Measurements from ENCODE around the gene SENP8.

SENP8 gene

GRCh38 chr15:72155635-72156616 lies 37.7 kb downstream of the SENP8 start:
- H3K36me3 Mint-ChIP-seq, result no peaks in the 10 kb centered on the region
- H3K4me1 Mint-ChIP-seq, result peaks cover 9% of the 10 kb centered on the region
- H3K9me3 Mint-ChIP-seq, result no peaks in the 10 kb centered on the region
- peak overlapping the region; percentile 65 for H3K4me3 Mint-ChIP-seq
- peak; percentile 89 for DNase-seq
- peaks cover 12% of the 10 kb centered on the region for H3K27me3 Mint-ChIP-seq
- CTCF ChIA-PET, result interaction anchor here (0.6 to 2.9 kb wide), 17 partner anchors 9 to 769 kb away, joined by 3 to 46 read pairs (median 4); no protein-coding TSS in a partner anchor
- no peak overlapping the region for H3K27ac Mint-ChIP-seq

GRCh38 chr15:72156928-72157327 lies 38.7 kb downstream of the SENP8 start:
- peaks cover 12% of the 10 kb centered on the region for H3K27me3 Mint-ChIP-seq
- H3K4me3 Mint-ChIP-seq, result no peak overlapping the region
- H3K27ac Mint-ChIP-seq, result no peak overlapping the region
- H3K36me3 Mint-ChIP-seq, result no peaks in the 10 kb centered on the region
- H3K4me1 Mint-ChIP-seq, result peaks cover 9% of the 10 kb centered on the region
- no peaks in the 10 kb centered on the region for H3K9me3 Mint-ChIP-seq
- CTCF ChIA-PET, result interaction anchor here (0.7 to 2.9 kb wide), 10 partner anchors 9 to 770 kb away, joined by 3 to 46 read pairs (median 4); no protein-coding TSS in a partner anchor
- DNase-seq, result no peak

DNA sequence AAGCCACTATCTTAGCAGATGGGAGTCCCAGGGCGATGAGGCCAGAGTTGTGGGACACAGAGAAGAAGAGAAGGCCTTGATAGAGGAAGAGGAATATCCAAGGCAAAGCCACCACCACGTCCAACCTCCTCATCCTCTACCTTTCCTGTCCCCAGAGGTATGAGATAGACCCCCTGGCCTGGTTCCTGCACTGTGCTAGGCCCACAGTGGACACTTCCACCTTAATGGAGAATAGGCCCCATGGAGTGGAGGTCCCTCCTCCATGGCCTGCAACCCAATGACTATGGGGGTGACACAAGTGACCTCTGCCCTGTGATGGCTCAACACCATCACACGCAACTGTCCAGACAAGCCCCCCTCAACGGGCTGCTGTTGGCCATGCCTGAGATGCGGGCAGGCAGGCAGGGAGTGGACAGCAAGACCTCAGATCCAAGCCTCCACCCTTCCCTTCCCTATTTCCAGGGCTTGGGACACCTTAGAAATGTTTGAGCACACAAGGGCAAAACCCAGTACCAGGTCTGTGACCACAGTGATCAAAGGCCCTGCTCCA lies 42.6 kb downstream of the SENP8 start:
- Mint-ChIP-seq H3K27me3 (peaks cover 10% of the 10 kb centered on the region), H3K36me3 (no peaks in the 10 kb centered on the region), H3K4me1 (peaks cover 4% of the 10 kb centered on the region), H3K9me3 (no peaks in the 10 kb centered on the region), H3K4me3 (no peak overlapping the region), H3K27ac (no peak overlapping the region)
- DNase-seq, result no peak
- CTCF ChIA-PET, result interaction anchor here (1.1 kb wide), 1 partner anchor 408 kb away, joined by 3 read pairs; no protein-coding TSS in a partner anchor

DNA sequence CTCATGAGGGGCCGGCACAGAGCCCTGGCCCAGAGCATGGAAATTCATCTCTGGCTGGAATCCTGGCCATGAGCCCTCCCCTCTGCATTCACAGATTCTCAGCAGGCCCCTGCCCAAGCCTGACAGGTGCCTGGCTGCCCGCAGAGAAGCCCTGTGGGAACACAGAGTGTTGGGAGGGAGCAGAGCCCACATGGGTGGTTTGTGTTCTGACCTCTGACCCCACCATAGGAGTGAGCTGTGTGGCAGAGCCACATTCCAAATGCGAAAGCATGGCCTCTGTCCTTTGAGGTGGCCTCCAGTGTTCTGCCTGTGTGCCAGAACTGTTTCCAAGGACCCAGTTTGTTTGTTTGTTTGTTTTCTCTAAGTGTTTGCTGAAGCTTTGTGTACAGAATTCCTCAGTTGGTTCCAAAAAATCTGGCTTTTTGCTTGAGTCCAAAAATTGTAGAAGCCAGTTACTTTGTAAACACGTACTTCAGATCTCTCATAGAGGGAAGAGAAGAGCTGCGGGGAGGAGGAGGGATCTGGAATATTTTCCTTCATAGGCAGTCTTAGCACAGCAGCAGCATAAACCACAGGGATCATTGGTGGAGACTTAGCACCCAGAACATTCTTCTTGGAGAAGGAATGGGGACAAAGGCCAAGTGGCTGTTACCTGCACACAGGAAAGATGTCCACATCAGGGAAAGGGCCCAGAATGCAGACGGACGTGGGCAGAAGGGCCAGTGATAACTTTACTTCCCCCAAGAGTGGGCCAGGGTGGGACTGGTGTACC lies 43.3 kb downstream of the SENP8 start:
- H3K4me1 Mint-ChIP-seq, result no peaks in the 10 kb centered on the region
- no peak for DNase-seq
- H3K4me3 Mint-ChIP-seq, result no peak overlapping the region
- CTCF ChIA-PET, result interaction anchor here (1.1 kb wide), 1 partner anchor 408 kb away, joined by 3 read pairs; no protein-coding TSS in a partner anchor
- H3K9me3 Mint-ChIP-seq, result no peaks in the 10 kb centered on the region
- H3K36me3 Mint-ChIP-seq, result no peaks in the 10 kb centered on the region
- H3K27ac Mint-ChIP-seq, result no peak overlapping the region
- peaks cover 8% of the 10 kb centered on the region for H3K27me3 Mint-ChIP-seq

DNA sequence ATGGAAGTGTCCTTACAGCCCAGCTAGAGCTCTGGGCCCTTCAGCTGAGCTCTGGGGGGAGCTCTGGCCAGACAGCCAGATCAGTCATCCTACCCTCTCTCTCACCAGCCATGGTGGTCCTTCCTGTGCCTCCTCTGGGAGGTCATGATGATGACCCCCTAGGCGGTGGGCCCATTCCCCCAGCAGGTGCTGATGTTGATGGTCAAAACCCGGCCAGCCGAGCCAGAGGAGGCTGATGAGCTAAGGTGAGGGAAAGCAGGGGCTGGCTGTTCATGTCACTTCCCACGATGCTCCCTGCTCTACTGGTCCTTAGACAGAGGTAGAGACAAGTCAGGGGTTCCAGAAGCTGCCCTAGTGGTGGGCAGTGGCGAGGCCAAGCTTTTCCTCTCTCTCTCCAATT lies 44.4 kb downstream of the SENP8 start:
- H3K4me1 Mint-ChIP-seq, result no peaks in the 10 kb centered on the region
- DNase-seq, result no peak
- H3K4me3 Mint-ChIP-seq, result no peak overlapping the region
- no peaks in the 10 kb centered on the region for H3K36me3 Mint-ChIP-seq
- CTCF ChIA-PET, result interaction anchor here (0.7 to 1.3 kb wide), 3 partner anchors 16 to 419 kb away, joined by 3 to 4 read pairs (median 3); no protein-coding TSS in a partner anchor
- H3K27me3 Mint-ChIP-seq, result peaks cover 18% of the 10 kb centered on the region
- no peaks in the 10 kb centered on the region for H3K9me3 Mint-ChIP-seq
- H3K27ac Mint-ChIP-seq, result no peak overlapping the region

DNA sequence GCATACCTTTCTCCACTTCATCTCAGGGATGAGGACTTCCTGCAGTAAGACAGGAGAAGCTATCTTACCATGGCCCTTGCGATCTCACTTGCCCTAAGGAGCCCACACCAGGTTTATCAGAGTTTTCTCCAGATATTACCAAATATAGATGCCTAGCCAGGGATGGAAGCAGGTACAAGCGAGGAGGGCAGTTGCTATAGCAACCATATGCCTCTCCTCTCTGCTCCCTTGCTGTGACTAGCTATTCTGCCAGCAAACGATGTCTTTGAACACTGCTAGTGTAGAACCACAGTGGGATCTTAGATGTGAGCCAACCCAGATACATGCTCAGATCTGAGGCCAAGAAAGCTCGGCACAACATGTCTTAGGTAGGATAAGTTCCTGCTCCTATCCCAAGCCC lies 45.5 kb downstream of the SENP8 start:
- Mint-ChIP-seq H3K4me1 (peaks cover 10% of the 10 kb centered on the region), H3K27ac (no peak overlapping the region), H3K36me3 (no peaks in the 10 kb centered on the region), H3K27me3 (peaks cover 28% of the 10 kb centered on the region), H3K9me3 (no peaks in the 10 kb centered on the region), H3K4me3 (no peak overlapping the region)
- CTCF ChIA-PET, result interaction anchor here (0.7 to 1.3 kb wide), 2 partner anchors 363 to 420 kb away, joined by 3 to 4 read pairs; no protein-coding TSS in a partner anchor
- no peak for DNase-seq

- Mint-ChIP-seq H3K27ac (no peak overlapping the region), H3K4me3 (no peak overlapping the region), H3K36me3 (no peaks in the 10 kb centered on the region), H3K9me3 (no peaks in the 10 kb centered on the region), H3K27me3 (peaks cover 31% of the 10 kb centered on the region), H3K4me1 (peaks cover 14% of the 10 kb centered on the region)
- DNase-seq, result no peak
- CTCF ChIA-PET, result interaction anchor here (1.7 kb wide), 2 partner anchors 10 to 365 kb away, joined by 3 to 5 read pairs; no protein-coding TSS in a partner anchor
Observed at GRCh38 chr15:72166716-72167417, 48.7 kb downstream of the SENP8 start.

DNA sequence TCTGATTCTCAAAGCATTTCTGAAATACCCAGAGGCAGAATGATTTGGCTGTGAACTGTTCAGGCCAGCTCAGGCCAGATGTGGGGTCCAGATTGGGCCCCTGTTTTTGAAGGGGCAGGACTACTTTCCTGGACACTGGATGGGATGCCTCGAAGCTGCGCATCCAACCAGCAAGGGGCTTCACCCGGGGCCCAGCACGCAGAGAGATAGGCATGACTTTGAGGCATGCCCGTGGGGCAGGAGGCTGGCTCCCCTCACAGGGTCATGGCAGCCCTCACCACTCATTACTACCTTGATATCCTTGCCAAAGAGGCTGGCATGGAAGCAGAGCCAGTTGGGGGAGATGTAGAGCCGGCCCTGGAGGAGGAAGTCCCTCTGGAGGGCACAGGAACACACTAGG lies 49.2 kb downstream of the SENP8 start:
- no peaks in the 10 kb centered on the region for H3K36me3 Mint-ChIP-seq
- CTCF ChIA-PET, result interaction anchor here (1.7 kb wide), 1 partner anchor 365 kb away, joined by 3 read pairs; no protein-coding TSS in a partner anchor
- no peak overlapping the region for H3K27ac Mint-ChIP-seq
- no peaks in the 10 kb centered on the region for H3K9me3 Mint-ChIP-seq
- no peak overlapping the region for H3K4me3 Mint-ChIP-seq
- DNase-seq, result no peak
- peaks cover 14% of the 10 kb centered on the region for H3K4me1 Mint-ChIP-seq
- peaks cover 31% of the 10 kb centered on the region for H3K27me3 Mint-ChIP-seq

GRCh38 chr15:72168131-72168807 lies 50.1 kb downstream of the SENP8 start:
- Mint-ChIP-seq H3K4me3 (no peak overlapping the region), H3K4me1 (peaks cover 14% of the 10 kb centered on the region), H3K36me3 (no peaks in the 10 kb centered on the region), H3K9me3 (no peaks in the 10 kb centered on the region), H3K27ac (no peak overlapping the region), H3K27me3 (peaks cover 33% of the 10 kb centered on the region)
- no peak for DNase-seq
- CTCF ChIA-PET, result interaction anchor here (0.6 to 1.7 kb wide), 2 partner anchors 366 to 596 kb away, joined by 3 to 8 read pairs; no protein-coding TSS in a partner anchor

DNA sequence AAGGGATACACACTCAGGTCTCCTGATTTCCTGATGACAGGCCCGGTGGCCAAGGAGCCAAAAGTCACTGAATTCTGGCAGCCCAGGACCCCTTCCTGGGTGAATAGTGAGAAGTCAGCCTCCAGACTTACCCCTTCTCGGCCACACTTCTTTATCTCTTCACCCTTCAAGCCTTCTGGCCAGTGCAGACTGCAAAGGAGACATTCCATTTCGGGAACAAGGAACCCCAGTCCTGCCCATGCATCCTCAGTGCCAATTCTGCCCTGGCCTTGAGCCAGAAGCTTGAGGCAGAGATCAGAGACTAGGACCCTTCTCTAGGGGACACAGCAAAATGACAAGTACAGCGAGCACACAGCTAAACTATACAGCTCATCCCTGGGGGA lies 50.6 kb downstream of the SENP8 start:
- Mint-ChIP-seq H3K4me3 (no peak overlapping the region), H3K27ac (no peak overlapping the region), H3K4me1 (peaks cover 14% of the 10 kb centered on the region), H3K36me3 (no peaks in the 10 kb centered on the region), H3K9me3 (no peaks in the 10 kb centered on the region), H3K27me3 (peaks cover 36% of the 10 kb centered on the region)
- no peak for DNase-seq
- CTCF ChIA-PET, result interaction anchor here (0.6 to 1.7 kb wide), 2 partner anchors 367 to 596 kb away, joined by 3 to 8 read pairs; no protein-coding TSS in a partner anchor

GRCh38 chr15:72169236-72169920 lies 51.2 kb downstream of the SENP8 start:
- Mint-ChIP-seq H3K4me1 (peaks cover 14% of the 10 kb centered on the region), H3K27ac (no peak overlapping the region), H3K36me3 (no peaks in the 10 kb centered on the region), H3K4me3 (no peak overlapping the region), H3K27me3 (peaks cover 42% of the 10 kb centered on the region), H3K9me3 (no peaks in the 10 kb centered on the region)
- no peak for DNase-seq
- CTCF ChIA-PET, result interaction anchor here (0.6 to 1.7 kb wide), 2 partner anchors 367 to 595 kb away, joined by 3 to 8 read pairs; no protein-coding TSS in a partner anchor

- CTCF ChIA-PET, result no interaction called here
- Mint-ChIP-seq H3K4me1 (peaks cover 14% of the 10 kb centered on the region), H3K27ac (no peak overlapping the region), H3K36me3 (no peaks in the 10 kb centered on the region), H3K9me3 (no peaks in the 10 kb centered on the region), H3K4me3 (no peak overlapping the region), H3K27me3 (peaks cover 49% of the 10 kb centered on the region)
- DNase-seq, result no peak
Observed at GRCh38 chr15:72169921-72170611, 51.9 kb downstream of the SENP8 start.
